ENCODE data around the gene TRAFD1. TPM values are rescaled to one million over a fixed set of nuclear protein-coding genes. Genes with fewer than 3 reads are reported as not detected.
"Not testable (repeated sequence)": the region's sequence is repeated elsewhere in the genome, so short reads cannot be mapped to it uniquely, and the experiment has no call there.

The TRAFD1 gene, protein sequence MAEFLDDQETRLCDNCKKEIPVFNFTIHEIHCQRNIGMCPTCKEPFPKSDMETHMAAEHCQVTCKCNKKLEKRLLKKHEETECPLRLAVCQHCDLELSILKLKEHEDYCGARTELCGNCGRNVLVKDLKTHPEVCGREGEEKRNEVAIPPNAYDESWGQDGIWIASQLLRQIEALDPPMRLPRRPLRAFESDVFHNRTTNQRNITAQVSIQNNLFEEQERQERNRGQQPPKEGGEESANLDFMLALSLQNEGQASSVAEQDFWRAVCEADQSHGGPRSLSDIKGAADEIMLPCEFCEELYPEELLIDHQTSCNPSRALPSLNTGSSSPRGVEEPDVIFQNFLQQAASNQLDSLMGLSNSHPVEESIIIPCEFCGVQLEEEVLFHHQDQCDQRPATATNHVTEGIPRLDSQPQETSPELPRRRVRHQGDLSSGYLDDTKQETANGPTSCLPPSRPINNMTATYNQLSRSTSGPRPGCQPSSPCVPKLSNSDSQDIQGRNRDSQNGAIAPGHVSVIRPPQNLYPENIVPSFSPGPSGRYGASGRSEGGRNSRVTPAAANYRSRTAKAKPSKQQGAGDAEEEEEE
- total RNA-seq = 29.5 and 35.9 TPM in 2 replicates

DNA sequence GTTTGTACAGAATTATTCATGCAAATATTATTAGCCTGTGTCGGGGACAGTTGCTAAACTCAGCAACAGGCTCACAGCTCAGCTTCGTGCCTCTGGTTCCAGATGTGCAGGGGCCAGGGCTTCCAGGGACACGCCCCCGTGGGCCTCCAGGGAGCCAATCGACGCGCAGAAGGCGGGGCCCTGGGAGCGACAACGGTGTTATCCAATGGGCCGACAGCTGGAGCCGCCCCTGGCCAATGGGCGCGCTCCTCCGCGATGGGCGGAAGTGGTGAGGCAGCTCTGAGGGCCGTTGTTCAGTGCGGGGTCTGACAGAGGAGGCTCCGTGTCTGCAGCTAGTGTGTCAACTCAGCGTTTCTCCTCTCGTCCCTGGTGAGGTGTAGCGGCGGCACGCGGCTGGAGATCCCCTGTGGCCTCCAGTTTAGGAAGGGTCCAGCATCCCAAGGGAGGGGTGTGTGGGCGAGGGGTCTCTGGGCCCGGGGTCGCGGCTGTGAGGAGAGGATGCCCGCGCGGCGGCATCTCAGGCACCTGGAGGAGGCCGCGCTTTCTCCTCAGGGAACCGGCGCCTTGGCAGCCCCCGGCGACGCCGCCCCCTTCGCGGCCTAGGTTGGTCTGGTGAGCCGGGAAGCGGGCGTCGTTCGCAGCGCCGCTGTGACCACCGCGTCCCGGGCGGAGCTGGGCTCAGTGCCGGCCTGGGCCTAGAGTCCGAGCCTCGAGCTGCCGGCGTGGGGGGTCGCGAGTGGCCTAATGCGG, at the start of gene TRAFD1:
TSS of gene TRAFD1 (plus strand) at position 311 of the 750 bp plus-strand sequence. CDS start 4,963 bp downstream, outside the sequence.
- peak; percentile 85 for DNase-seq (ENCODE audit: low read depth, low spot score)

- no peak for DNase-seq (ENCODE audit: low read depth, low spot score)
Observed at GRCh38 chr12:112087055-112087850, 38.1 kb upstream of the TRAFD1 start.

- no peak for DNase-seq (ENCODE audit: low read depth, low spot score)
Observed at GRCh38 chr12:112087851-112088250, 37.5 kb upstream of the TRAFD1 start.

DNA sequence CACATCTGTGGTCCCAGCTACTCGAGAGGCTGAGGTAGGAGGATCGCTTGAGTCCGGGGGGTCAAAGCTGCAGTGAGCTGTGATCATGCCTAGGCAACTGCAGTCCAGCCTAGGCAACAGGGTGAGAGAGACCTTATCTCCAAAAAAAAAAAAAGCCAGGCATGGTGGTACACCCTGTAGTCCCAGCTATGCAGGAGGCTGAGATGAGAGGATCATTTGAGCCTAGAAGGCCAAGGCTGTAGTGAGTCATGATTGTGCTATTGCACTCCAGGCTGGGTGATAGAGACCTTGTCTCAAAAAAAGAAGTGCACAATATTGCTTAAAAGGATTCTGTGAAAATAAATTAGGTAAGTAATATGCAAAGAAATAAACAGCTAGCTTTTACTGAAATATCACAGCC, 33.8 kb upstream of the TRAFD1 start:
- no peak for DNase-seq (ENCODE audit: low read depth, low spot score)

GRCh38 chr12:112096070-112096469, 29.3 kb upstream of the TRAFD1 start:
- DNase-seq (ENCODE audit: low read depth, low spot score) = no peak

- no peak for DNase-seq (ENCODE audit: low read depth, low spot score)
Observed at GRCh38 chr12:112096667-112097066, 28.7 kb upstream of the TRAFD1 start.

DNA sequence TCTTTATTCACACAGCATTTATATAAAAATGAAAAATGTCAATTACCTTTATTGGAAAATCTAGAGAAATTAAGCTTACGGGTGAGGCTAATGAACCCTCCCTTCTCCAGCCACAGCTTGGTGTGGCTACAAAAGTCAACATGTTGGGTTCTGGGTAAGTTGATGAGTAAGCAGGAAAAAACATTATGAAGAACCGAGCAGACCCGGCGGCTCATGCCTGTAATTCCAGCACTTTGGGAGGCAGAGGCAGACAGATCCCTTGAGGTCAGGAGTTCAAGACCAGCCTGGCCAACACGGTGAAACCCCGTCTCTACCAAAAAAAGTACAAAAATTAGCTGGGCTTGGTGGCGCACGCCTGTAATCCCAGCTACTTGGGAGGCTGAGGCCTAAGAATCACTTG, 27.7 kb upstream of the TRAFD1 start:
- DNase-seq (ENCODE audit: low read depth, low spot score) = no peak

GRCh38 chr12:112100500-112100899, 24.9 kb upstream of the TRAFD1 start:
- DNase-seq (ENCODE audit: low read depth, low spot score) = not testable (repeated sequence)

DNA sequence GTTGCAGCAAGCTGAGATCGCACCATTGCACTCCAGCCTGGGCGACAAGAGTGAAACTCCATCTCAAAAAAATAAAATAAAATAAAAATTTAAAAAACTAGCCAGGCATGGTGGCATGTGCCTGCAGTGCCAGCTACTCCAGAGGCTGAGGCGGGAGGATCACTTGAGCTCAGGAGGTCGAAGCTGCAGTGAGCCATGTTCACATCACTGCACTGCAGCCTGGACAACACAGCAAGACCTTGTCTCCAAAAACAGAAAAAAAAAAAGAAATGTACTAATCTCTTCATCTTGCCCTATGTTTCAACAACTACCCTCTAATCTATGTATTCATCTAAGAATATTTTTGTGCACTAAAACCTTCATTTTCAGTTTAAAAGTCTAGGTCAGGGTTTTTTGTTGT, 23.2 kb upstream of the TRAFD1 start:
- no peak for DNase-seq (ENCODE audit: low read depth, low spot score)

- DNase-seq (ENCODE audit: low read depth, low spot score) = not testable (repeated sequence)
Observed at GRCh38 chr12:112102746-112103145, 22.6 kb upstream of the TRAFD1 start.

- no peak for DNase-seq (ENCODE audit: low read depth, low spot score)
Observed at GRCh38 chr12:112103758-112104503, 21.4 kb upstream of the TRAFD1 start.

- no peak for DNase-seq (ENCODE audit: low read depth, low spot score)
Observed at GRCh38 chr12:112105891-112106290, 19.5 kb upstream of the TRAFD1 start.

- DNase-seq (ENCODE audit: low read depth, low spot score) = no peak
Observed at GRCh38 chr12:112107306-112108201, 17.8 kb upstream of the TRAFD1 start.

- peak; percentile 48 for DNase-seq (ENCODE audit: low read depth, low spot score)
Observed at GRCh38 chr12:112108202-112109079, 16.9 kb upstream of the TRAFD1 start, which contains the start of gene NAA25. NAA25 (minus strand) TSS chr12:112108783; CDS start chr12:112108773, 10 bp downstream.

DNA sequence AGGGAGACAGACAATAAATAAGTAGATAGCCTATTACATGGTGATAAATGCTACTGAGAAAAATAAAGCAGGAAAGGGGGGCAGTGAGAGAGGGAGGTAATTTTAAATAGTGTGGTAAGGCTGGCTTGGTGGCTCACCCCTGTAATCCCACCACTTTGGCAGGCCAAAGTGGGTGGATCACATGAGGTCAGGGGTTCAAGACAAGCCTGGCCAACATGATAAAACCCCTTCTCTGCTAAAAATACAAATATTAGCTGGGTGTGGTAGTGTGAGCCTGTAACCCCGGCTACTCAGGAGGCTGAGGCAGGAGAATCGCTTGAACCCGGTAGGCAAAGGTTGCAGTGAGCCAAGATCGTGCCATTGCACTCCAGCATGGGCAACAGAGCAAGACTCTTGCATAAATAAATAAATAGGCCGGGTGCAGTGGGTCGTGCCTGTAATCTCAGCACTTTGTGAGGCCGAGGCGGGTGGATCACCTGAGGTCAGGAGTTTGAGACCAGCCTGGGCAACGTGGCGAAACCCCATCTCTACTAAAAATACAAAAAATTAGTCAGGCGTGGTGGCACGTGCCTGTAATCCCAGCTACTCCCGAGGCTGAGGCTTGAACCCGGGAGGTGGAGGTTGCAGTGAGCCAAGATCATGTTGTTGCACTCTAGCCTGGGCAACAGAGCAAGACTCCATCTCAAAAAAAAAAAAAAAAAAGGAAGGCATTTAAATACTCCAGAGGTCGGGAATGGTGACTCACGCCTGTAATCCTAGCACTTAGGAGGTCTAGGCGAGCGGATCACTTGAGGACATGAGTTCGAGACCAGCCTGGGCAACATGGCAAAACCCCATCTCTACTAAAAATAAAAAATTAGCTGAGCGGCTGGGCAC, 14.3 kb upstream of the TRAFD1 start:
- not testable (repeated sequence) for DNase-seq (ENCODE audit: low read depth, low spot score)

DNA sequence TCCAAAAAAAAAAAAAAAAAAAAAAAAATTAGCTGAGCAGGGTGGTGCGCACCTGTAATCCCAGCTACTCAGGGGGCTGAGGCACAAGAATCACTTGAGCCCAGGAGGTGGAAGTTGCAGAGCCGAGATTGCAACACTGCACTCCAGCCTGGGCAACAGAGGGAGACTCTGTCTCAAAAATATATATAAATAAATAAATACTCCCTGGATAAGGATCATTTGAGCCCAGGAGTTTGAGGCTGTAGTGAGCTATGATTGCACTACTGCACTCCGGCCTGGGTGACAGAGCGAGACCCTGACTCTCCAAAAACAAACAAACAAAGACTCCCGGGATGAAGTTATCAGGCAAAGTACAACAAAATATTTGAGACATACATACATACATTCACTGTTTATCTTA, 13.4 kb upstream of the TRAFD1 start:
- no peak for DNase-seq (ENCODE audit: low read depth, low spot score)

DNA sequence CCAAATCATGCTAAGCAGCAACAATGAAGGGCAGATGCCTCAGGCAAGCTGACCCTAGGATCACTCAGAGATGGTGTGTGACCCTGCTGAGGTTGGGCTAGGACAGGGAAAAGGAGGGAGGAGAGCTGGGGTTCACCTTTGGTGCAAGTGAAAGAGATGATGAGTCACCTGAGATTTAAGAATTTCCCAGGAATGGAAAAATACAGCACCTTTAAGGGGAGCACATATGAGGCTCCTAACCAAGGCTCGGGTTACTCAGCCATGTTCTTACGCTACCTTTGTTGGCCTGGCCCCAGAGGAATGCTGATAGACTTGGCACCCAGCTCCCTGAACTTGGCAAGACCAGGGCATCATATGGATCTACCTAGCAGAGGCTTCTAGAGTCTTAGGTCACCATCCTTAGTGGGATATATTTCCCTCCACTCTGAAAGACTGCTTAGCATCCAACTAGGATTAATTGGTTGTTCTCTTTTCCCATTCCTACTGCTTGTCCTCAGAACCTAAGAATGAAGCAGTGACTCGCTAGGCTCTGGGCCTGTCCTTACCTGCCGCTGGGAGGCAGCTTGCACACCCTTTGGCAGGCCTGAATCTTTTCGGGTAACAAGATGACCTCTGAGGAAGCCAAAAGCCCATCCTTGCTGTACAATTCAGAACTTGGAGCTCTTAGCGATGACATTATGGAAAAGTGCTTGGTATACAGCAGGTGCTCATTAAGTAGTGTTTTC, 12.8 kb upstream of the TRAFD1 start:
- no peak for DNase-seq (ENCODE audit: low read depth, low spot score)

Data from pulmonary artery endothelial cell (primary cell).